HEK293T (cell line): ENCODE results near the gene TDRD1.

Experiments
- ELF4 ChIP-seq: fragments of 450-650 bp; IDR thresholded peaks from 2 replicates; pipeline ENCODE4 v1.6.1; 2017; ENCODE audit warnings: antibody characterized with exemption
- FOXA1 ChIP-seq: fragments of 450-650 bp; IDR thresholded peaks from 2 replicates; pipeline ENCODE4 v1.6.1; 2016; ENCODE audit warnings: mild to moderate bottlenecking
- TARDBP ChIP-seq: fragments of 450-650 bp; IDR thresholded peaks from 2 replicates; pipeline ENCODE4 v1.6.1; 2016

DNA sequence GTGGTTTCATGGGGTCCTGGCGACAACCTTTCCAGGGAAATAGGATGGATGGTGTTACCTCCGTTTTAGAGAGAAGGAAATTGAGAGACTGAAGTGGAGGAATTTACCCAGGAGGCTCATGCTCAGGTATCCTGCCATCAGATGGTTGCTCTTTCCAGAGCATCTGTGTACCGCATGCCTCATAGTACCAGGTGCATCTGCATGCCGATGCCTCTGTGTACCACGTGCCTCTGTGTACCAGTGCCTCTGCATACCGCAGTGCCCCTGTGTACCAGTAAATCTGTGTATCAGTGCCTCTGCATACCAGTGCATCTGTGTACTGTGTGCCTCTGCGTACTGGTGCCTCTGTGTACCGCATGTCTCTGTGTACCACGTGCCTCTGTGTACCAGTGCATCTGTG is 63.1 kb downstream of the TDRD1 start:
- TF ChIP-seq ELF4 (no peak), TARDBP (no peak), FOXA1 (no peak)
